K562 (cell line): Measurements from ENCODE around the gene ZBTB47. TPM values are rescaled to one million over a fixed set of nuclear protein-coding genes. Genes with fewer than 3 reads are reported as not detected.

ENCODE experiments used
- ATAC-seq: fragments of 200-7000 bp; cut with Tn5 transposase; 3 replicates; pipeline ENCODE4 v1.9.1; 2020; ENCODE audit warnings: moderate library complexity
- BruUV-seq: library from RNA; stranded (reverse); fragments of 400-500 nt; replicated peaks from 2 replicates; lab custom pipeline; 2021; lab: Mats Ljungman, UMichigan
- CTCF ChIA-PET: fragments of 300-600 bp; formaldehyde crosslinking; extraction: SDS; loops from one replicate; lab custom pipeline; 2021; ENCODE audit warnings: low intra/inter-chr PET ratio; lab: Yijun Ruan, JAX
- POLR2A ChIA-PET: fragments of 300-600, 350-650 bp; sonication (Branson Sonifier 250); formaldehyde crosslinking; extraction: SDS; loops from one replicate; lab custom pipeline; 2021; ENCODE audit warnings: antibody characterized with exemption, inconsistent platforms; lab: Yijun Ruan, JAX
- DNase-seq, 4 experiments: peaks; one replicate each; pipeline versions ENCODE4 v3.0.0 to v3.0.0-alpha.2; 2011 to 2018; ENCODE audit warnings: low spot score in 3 of 4, mixed read lengths in 3 of 4; ENCODE audit errors: extremely low read depth in 1 of 4
- FAIRE-seq: peaks from 2 replicates; lab custom pipeline; 2011; peaks lifted over from hg19 to GRCh38; lab: Jason Lieb, UNC
- H2AFZ ChIP-seq: 2 replicates; pipeline ENCODE4 v1.6.0; 2011; ENCODE audit warnings: low read depth, low read length, control low read depth, inconsistent platforms
- H3K27ac ChIP-seq: fragments of 200-600 bp; 3 replicates; pipeline ENCODE4 v1.8.0; 2011; ENCODE audit warnings: low read depth, mild to moderate bottlenecking, control low read depth, inconsistent platforms, low read length, moderate library complexity, mixed read lengths; ENCODE audit errors: extremely low read depth
- H3K27me3 ChIP-seq, 2 experiments: fragments of 300-600 bp in 1 of 2; 2 replicates in 1 of 2; 3 replicates in 1 of 2; pipeline versions ENCODE4 v1.6.0 to v1.8.0; 2011; ENCODE audit warnings: inconsistent platforms in 2 of 2, low read length in 2 of 2, mild to moderate bottlenecking in 1 of 2, mixed read lengths in 1 of 2, moderate library complexity in 1 of 2; ENCODE audit not compliant: control insufficient read depth in 2 of 2, insufficient read depth in 2 of 2
- H3K36me3 ChIP-seq: fragments of 300-600 bp; 3 replicates; pipeline ENCODE4 v1.8.0; 2011; ENCODE audit warnings: mild to moderate bottlenecking, low read length, inconsistent platforms; ENCODE audit not compliant: control insufficient read depth, insufficient read depth
- H3K4me1 ChIP-seq, 2 experiments: fragments of 200-600 bp in 1 of 2; replicated peaks in 1 of 2; 2 replicates in 1 of 2; 3 replicates in 1 of 2; pipeline versions ENCODE4 v1.5.1 to v1.8.0; 2011; ENCODE audit warnings: inconsistent platforms in 2 of 2, low read length in 2 of 2, mild to moderate bottlenecking in 1 of 2, mixed read lengths in 1 of 2, moderate library complexity in 1 of 2; ENCODE audit not compliant: control insufficient read depth in 2 of 2, insufficient read depth in 2 of 2
- H3K4me2 ChIP-seq: 2 replicates; pipeline ENCODE4 v1.6.1; 2011; ENCODE audit warnings: low read length, control low read depth, inconsistent platforms, mixed read lengths; ENCODE audit not compliant: insufficient read depth
- H3K4me3 ChIP-seq: fragments of 200-600 bp; sonication (generic), shearing (Covaris generic); 2 replicates; pipeline ENCODE4 v1.5.1; 2016; ENCODE audit warnings: control low read depth, inconsistent platforms
- H3K79me2 ChIP-seq: fragments of 200-600 bp; 3 replicates; pipeline ENCODE4 v1.8.0; 2011; ENCODE audit warnings: low read length, inconsistent platforms; ENCODE audit not compliant: control insufficient read depth, insufficient read depth
- H3K9ac ChIP-seq, 2 experiments: 2 replicates each; pipeline versions ENCODE4 v1.6.0 to v1.6.1; 2011; ENCODE audit warnings: low read depth in 2 of 2, low read length in 2 of 2, control low read depth in 1 of 2, inconsistent platforms in 1 of 2, mild to moderate bottlenecking in 1 of 2, mixed read lengths in 1 of 2; ENCODE audit not compliant: insufficient read depth in 1 of 2
- H3K9me1 ChIP-seq: one replicate; pipeline ENCODE4 v1.6.0; 2011; ENCODE audit warnings: inconsistent platforms, mild to moderate bottlenecking, low read length, moderate library complexity; ENCODE audit not compliant: control insufficient read depth, insufficient read depth
- H3K9me3 ChIP-seq: replicated peaks from 2 replicates; pipeline ENCODE4 v1.5.1; 2011; ENCODE audit warnings: low read depth, low read length, inconsistent platforms; ENCODE audit not compliant: control insufficient read depth, insufficient read depth
- H4K20me1 ChIP-seq: replicated peaks from 2 replicates; pipeline ENCODE4 v1.6.1; 2011; ENCODE audit warnings: low read length, inconsistent platforms, mixed read lengths; ENCODE audit not compliant: control insufficient read depth, insufficient read depth
- GABPB1 ChIP-seq: sonication (generic); formaldehyde crosslinking; IDR thresholded peaks from 2 replicates; pipeline ENCODE4 v1.8.0; 2022; ENCODE audit warnings: mild to moderate bottlenecking, missing genetic modification reagents
- GTF3C2 ChIP-seq: IDR thresholded peaks from 3 replicates; pipeline ENCODE4 v1.6.1; 2011; ENCODE audit warnings: borderline replicate concordance, mild to moderate bottlenecking, moderate library complexity; ENCODE audit not compliant: insufficient read length; ENCODE audit errors: extremely low read depth
- PATZ1 ChIP-seq: fragments of 250-450 bp; sonication (Bioruptor Pico); IDR thresholded peaks from 2 replicates; pipeline ENCODE4 v1.5.0; 2020; ENCODE audit warnings: mild to moderate bottlenecking, borderline replicate concordance
- PRMT5 ChIP-seq: sonication (generic); formaldehyde crosslinking; IDR thresholded peaks from 2 replicates; pipeline ENCODE4 v1.5.0; 2020; ENCODE audit warnings: missing genetic modification reagents
- ZNF232 ChIP-seq: sonication (generic); formaldehyde crosslinking; IDR thresholded peaks from 2 replicates; pipeline ENCODE4 v1.8.0; 2022; ENCODE audit warnings: mild to moderate bottlenecking, missing genetic modification reagents
- ZNF316 ChIP-seq: fragments of 450-650 bp; IDR thresholded peaks from 2 replicates; pipeline ENCODE4 v1.6.1; 2016
- ZNF780A ChIP-seq: fragments of 250-450 bp; sonication (Bioruptor Pico); IDR thresholded peaks from 2 replicates; pipeline ENCODE4 v1.5.0; 2021; ENCODE audit warnings: mild to moderate bottlenecking
- WGBS: fragments of 100-300 bp; shearing (Covaris generic); methylation state at CpG from one replicate; pipeline ENCODE4 v1.1.6; 2016; ENCODE audit warnings: low coverage, mixed read lengths; ENCODE audit not compliant: insufficient coverage; ENCODE audit errors: missing lambda C conversion rate; 5-methylcytosine and 5-hydroxymethylcytosine counted together
- in situ Hi-C: fragments of 300-500 bp; cut with MboI; formaldehyde crosslinking; loops from 4 replicates; pipeline ENCODE4 v1.15.0; 2018; ENCODE audit warnings: inconsistent platforms, mixed read lengths
- intact Hi-C: fragments of 100-400 bp; cut with micrococcal nuclease; formaldehyde crosslinking; loops from 2 replicates; pipeline ENCODE4 v1.14.2; 2022
- polyA plus RNA-seq, 8 experiments: library from polyadenylated mRNA; depleted of rRNA in 4 of 8; stranded (reverse) in 5 of 8; unstranded in 3 of 8; fragments of >200 nt; fragmentation: Nextera tagmentation in 2 of 8; fragmentation: Illumina TruSeq in 1 of 8; extraction: Ambion mirVana in 2 of 8; extraction: Trizol in 1 of 8; gene quantifications; 2 replicates each; pipeline versions ENCODE4 v1.2.1 to v1.2.3, GENCODE V29; 2011 to 2014; ENCODE audit warnings: inconsistent platforms in 1 of 8, missing spikeins in 1 of 8
- total RNA-seq, 7 experiments: library from RNA; depleted of rRNA in 6 of 7; stranded (reverse); fragments of >200 nt in 6 of 7; fragmentation: Illumina TruSeq in 2 of 7; extraction: Trizol in 2 of 7; gene quantifications; 2 replicates each; pipeline versions ENCODE4 v1.2.1 to v1.2.3, GENCODE V29; 2011 to 2021; ENCODE audit warnings: low replicate concordance in 1 of 7

Gene ZBTB47
- total and polyA plus RNA-seq, 9 of the 15 experiments (the other 6 are each of a cell fraction or from before 2014, with no cell fraction given): 0.11 to 4.6 (median 1.7) TPM; not detected in 1

GRCh38 chr3:42698911-42699230 lies 45.4 kb downstream of the ZBTB47 start:
- Histone ChIP-seq H3K4me1 (peaks cover 0 to 14% of the 10 kb centered on the region in 2 experiments; a peak in 1 of 5 replicates), H3K4me2 (no peak overlapping the region), H3K27ac (no peak overlapping the region), H3K4me3 (no peak overlapping the region), H2AFZ (no peak overlapping the region), H3K9me1 (peaks cover 5% of the 10 kb centered on the region), H3K79me2 (no peaks in the 10 kb centered on the region), H3K27me3 (peaks cover 6 to 44% of the 10 kb centered on the region in 2 experiments), H3K9me3 (no peaks in the 10 kb centered on the region), H4K20me1 (peaks cover 15% of the 10 kb centered on the region), H3K36me3 (no peaks in the 10 kb centered on the region), H3K9ac (no peak overlapping the region)
- WGBS: 1% methylated on average over 9 of the region's 9 CpGs
- BruUV-seq: no TSS peak
- DNase-seq: no peak
- no peak for ATAC-seq
- FAIRE-seq: no peak
- in situ Hi-C loops: no loop called here
- intact Hi-C loops: no loop called here
- POLR2A ChIA-PET: no interaction called here
- TF ChIP-seq GABPB1 (CRISPR knock-in tag) (no peak), GTF3C2 (no peak), ZNF316 (peak; percentile 25; the same call in 1 of the 2 replicates), PRMT5 (CRISPR knock-in tag) (no peak), PATZ1 (CRISPR knock-in tag) (no peak), ZNF232 (CRISPR knock-in tag) (no peak), ZNF780A (CRISPR knock-in tag) (no peak)
- CTCF ChIA-PET: no interaction called here
